ENCODE data around the gene CYP4F22.
"Not testable (repeated sequence)": the region's sequence is repeated elsewhere in the genome, so short reads cannot be mapped to it uniquely, and the experiment has no call there.

The CYP4F22 gene

GRCh38 chr19:15576526-15577156, 68.3 kb downstream of the CYP4F22 start:
- DNase-seq (ENCODE audit: low spot score): no peak

- no peak for DNase-seq (ENCODE audit: low spot score)
Observed at GRCh38 chr19:15577184-15577771, 69.0 kb downstream of the CYP4F22 start.

GRCh38 chr19:15583346-15583745, 75.0 kb downstream of the CYP4F22 start:
- no peak for DNase-seq (ENCODE audit: low spot score)

GRCh38 chr19:15584095-15584494, 75.8 kb downstream of the CYP4F22 start:
- no peak for DNase-seq (ENCODE audit: low spot score)

- peak; percentile 86 for DNase-seq (ENCODE audit: low spot score)
Observed at GRCh38 chr19:15584541-15585115, 76.3 kb downstream of the CYP4F22 start.

- no peak for DNase-seq (ENCODE audit: low spot score)
Observed at GRCh38 chr19:15587663-15588062, 79.3 kb downstream of the CYP4F22 start.

GRCh38 chr19:15588265-15588664, 79.9 kb downstream of the CYP4F22 start:
- no peak for DNase-seq (ENCODE audit: low spot score)

GRCh38 chr19:15589760-15590451, 81.6 kb downstream of the CYP4F22 start:
- no peak for DNase-seq (ENCODE audit: low spot score)

- no peak for DNase-seq (ENCODE audit: low spot score)
Observed at GRCh38 chr19:15591796-15592195, 83.5 kb downstream of the CYP4F22 start.

- not testable (repeated sequence) for DNase-seq (ENCODE audit: low spot score)
Observed at GRCh38 chr19:15592506-15592905, 84.2 kb downstream of the CYP4F22 start.

GRCh38 chr19:15593766-15594165, 85.4 kb downstream of the CYP4F22 start:
- not testable (repeated sequence) for DNase-seq (ENCODE audit: low spot score)

- no peak for DNase-seq (ENCODE audit: low spot score)
Observed at GRCh38 chr19:15595069-15595468, 86.7 kb downstream of the CYP4F22 start.
